Hepatocyte (in vitro differentiated cells): ENCODE data around the gene SLC44A1. TPM values are rescaled to one million over a fixed set of nuclear protein-coding genes. Genes with fewer than 3 reads are reported as not detected.

Source experiments
- DNase-seq: peaks from one replicate; pipeline ENCODE4 v3.0.0-alpha.2; 2016; ENCODE audit warnings: low spot score
- H2AFZ ChIP-seq: fragments of 200-600 bp; sonication (generic); 2 replicates; pipeline ENCODE4 v1.6.0; 2016; ENCODE audit warnings: antibody characterized with exemption, mild to moderate bottlenecking
- H3K27ac ChIP-seq: fragments of 200-600 bp; sonication (generic); 2 replicates; pipeline ENCODE4 v1.5.1; 2016; ENCODE audit warnings: mild to moderate bottlenecking
- H3K27me3 ChIP-seq: fragments of 200-600 bp; sonication (generic); 2 replicates; pipeline ENCODE4 v1.6.1; 2016
- H3K36me3 ChIP-seq: fragments of 200-600 bp; sonication (generic); replicated peaks from 2 replicates; pipeline ENCODE4 v1.5.1; 2016; ENCODE audit warnings: low read depth; ENCODE audit not compliant: insufficient read depth
- H3K4me1 ChIP-seq: fragments of 200-600 bp; sonication (generic); 2 replicates; pipeline ENCODE4 v1.5.1; 2016; ENCODE audit warnings: mild to moderate bottlenecking, moderate library complexity; ENCODE audit not compliant: insufficient read depth
- H3K4me2 ChIP-seq: fragments of 200-600 bp; sonication (generic); 2 replicates; pipeline ENCODE4 v1.6.0; 2016
- H3K4me3 ChIP-seq: fragments of 200-600 bp; sonication (generic); 2 replicates; pipeline ENCODE4 v1.5.1; 2016; ENCODE audit warnings: mild to moderate bottlenecking
- H3K79me2 ChIP-seq: fragments of 200-600 bp; sonication (generic); 2 replicates; pipeline ENCODE4 v1.6.0; 2017; ENCODE audit warnings: mild to moderate bottlenecking
- H3K9me2 ChIP-seq: fragments of 200-600 bp; sonication (generic); replicated peaks from 2 replicates; pipeline ENCODE4 v1.6.0; 2017; ENCODE audit warnings: mild to moderate bottlenecking; ENCODE audit not compliant: insufficient read depth
- H3K9me3 ChIP-seq: fragments of 200-600 bp; sonication (generic); 2 replicates; pipeline ENCODE4 v1.5.1; 2016; ENCODE audit warnings: low read depth, mild to moderate bottlenecking
- H4K20me1 ChIP-seq: fragments of 200-600 bp; sonication (generic); 2 replicates; pipeline ENCODE4 v1.6.0; 2016; ENCODE audit warnings: mild to moderate bottlenecking; ENCODE audit not compliant: insufficient read depth, poor library complexity, severe bottlenecking
- CTCF ChIP-seq: fragments of 200-600 bp; sonication (generic); IDR thresholded peaks from 2 replicates; pipeline ENCODE4 v1.5.1; 2016; ENCODE audit warnings: antibody characterized with exemption, mild to moderate bottlenecking; ENCODE audit not compliant: poor library complexity
- EZH2 ChIP-seq: fragments of 200-600 bp; sonication (generic); IDR thresholded peaks from 2 replicates; pipeline ENCODE4 v1.6.1; 2016; ENCODE audit warnings: antibody characterized with exemption, mild to moderate bottlenecking, borderline replicate concordance
- EZH2phosphoT487 ChIP-seq: fragments of 200-600 bp; sonication (generic); IDR thresholded peaks from one replicate; pipeline ENCODE4 v1.6.1; 2018; ENCODE audit warnings: antibody characterized with exemption, mild to moderate bottlenecking, low read depth, moderate library complexity; ENCODE audit not compliant: unreplicated experiment, severe bottlenecking
- WGBS: methylation state at CpG from one replicate; pipeline ENCODE4 v1.1.6; 2016; ENCODE audit warnings: low lambda C conversion rate; ENCODE audit errors: missing lambda C conversion rate; 5-methylcytosine and 5-hydroxymethylcytosine counted together
- polyA plus RNA-seq: library from polyadenylated mRNA; unstranded; fragments of >200 nt; fragmentation: Nextera tagmentation; extraction: Ambion mirVana; gene quantifications from 2 replicates; pipeline ENCODE4 v1.2.1, GENCODE V29; 2016
- total RNA-seq: library from RNA; depleted of rRNA; stranded (reverse); fragments of >200 nt; gene quantifications from 2 replicates; pipeline ENCODE4 v1.2.3, GENCODE V29; 2014

Gene SLC44A1
- total and polyA plus RNA-seq, 2 experiments from 2014 or later, result 31.3 to 64.9 TPM

GRCh38 chr9:105441616-105442160 is 197.2 kb downstream of the SLC44A1 start:
- H4K20me1 ChIP-seq, result no peaks in the 10 kb centered on the region
- H3K9me3 ChIP-seq, result no peaks in the 10 kb centered on the region
- TF ChIP-seq CTCF (no peak), EZH2phosphoT487 (no peak), EZH2 (no peak)
- H2AFZ ChIP-seq, result no peak overlapping the region
- no peak overlapping the region for H3K27ac ChIP-seq
- DNase-seq, result no peak
- no peaks in the 10 kb centered on the region for H3K4me1 ChIP-seq
- no peaks in the 10 kb centered on the region for H3K36me3 ChIP-seq
- H3K9me2 ChIP-seq, result no peaks in the 10 kb centered on the region
- 66% methylated on average over 2 of the region's 2 CpGs for WGBS
- no peak overlapping the region for H3K4me3 ChIP-seq
- H3K27me3 ChIP-seq, result no peaks in the 10 kb centered on the region
- H3K79me2 ChIP-seq, result no peaks in the 10 kb centered on the region
- H3K4me2 ChIP-seq, result no peak overlapping the region

GRCh38 chr9:105443121-105443520 is 198.7 kb downstream of the SLC44A1 start:
- Histone ChIP-seq H3K27me3 (no peaks in the 10 kb centered on the region), H4K20me1 (no peaks in the 10 kb centered on the region), H3K4me2 (no peak overlapping the region), H3K27ac (no peak overlapping the region), H3K9me3 (no peaks in the 10 kb centered on the region), H3K4me1 (no peaks in the 10 kb centered on the region), H3K4me3 (no peak overlapping the region), H3K36me3 (no peaks in the 10 kb centered on the region), H3K9me2 (no peaks in the 10 kb centered on the region), H3K79me2 (no peaks in the 10 kb centered on the region), H2AFZ (no peak overlapping the region)
- 94% methylated on average over 8 of the region's 8 CpGs for WGBS
- TF ChIP-seq CTCF, result no peak
- TF ChIP-seq EZH2, result no peak
- TF ChIP-seq EZH2phosphoT487, result no peak
- no peak for DNase-seq

- 43% methylated on average over 4 of the region's 4 CpGs for WGBS
- H3K36me3 ChIP-seq, result no peaks in the 10 kb centered on the region
- no peaks in the 10 kb centered on the region for H3K4me1 ChIP-seq
- no peaks in the 10 kb centered on the region for H3K9me3 ChIP-seq
- no peak overlapping the region for H2AFZ ChIP-seq
- H3K4me3 ChIP-seq, result no peak overlapping the region
- no peak overlapping the region for H3K4me2 ChIP-seq
- H3K9me2 ChIP-seq, result no peaks in the 10 kb centered on the region
- H3K27ac ChIP-seq, result no peak overlapping the region
- DNase-seq, result no peak
- no peaks in the 10 kb centered on the region for H4K20me1 ChIP-seq
- H3K27me3 ChIP-seq, result no peaks in the 10 kb centered on the region
- peaks cover 5% of the 10 kb centered on the region for H3K79me2 ChIP-seq
- TF ChIP-seq EZH2, result no peak
- no peak for TF ChIP-seq EZH2phosphoT487
- TF ChIP-seq CTCF, result no peak
Measured at GRCh38 chr9:105444130-105444529, 199.7 kb downstream of the SLC44A1 start.
